Heart left ventricle (tissue), 13 donors: ENCODE results near the gene ALDOB.

Experiments used
- CTCF ChIP-seq, 12 donors: fragments of 200-600 bp; sonication (generic) in 4 of 12; IDR thresholded peaks; one replicate each; pipeline versions ENCODE4 v1.5.0 to v1.8.0; 2018 to 2022; ENCODE audit warnings: antibody characterized with exemption in 12 of 12, mild to moderate bottlenecking in 5 of 12
- POLR2A ChIP-seq, 2 donors: fragments of 450-650 bp; IDR thresholded peaks; one replicate each; pipeline ENCODE4 v1.6.1; 2017; ENCODE audit warnings: antibody characterized with exemption in 2 of 2, mild to moderate bottlenecking in 2 of 2, moderate library complexity in 2 of 2
- donor health status: ischemic (EF 13 %, LVEDD 7.1; RV severe dilation, severe dysfunction).
- donor health status: DM: no; HTN: yes; CAD: no.
- donor health status: DM: no; HTN: no; CAD: no.
- donor health status: ischemic (EF 25% LVEDD 6.9; RV normal size, moderate dysfunction).
- donor health status: ischemic (EF 25% LVEDD 5.7; RV mildly dilated, moderate dysfunction).
- donor health status: ischemic (EF 35%, LVEDD 5.7; RV mildly dilated, moderate dysfunction).
- donor health status: nonischemic (EF 11% LVEDD 7.7; RV severe dilation, severe dysfunction).
- donor health status: DM: yes; HTN: yes; CAD: no.
- donor health status: PGD.
- donor health status: ischemic (EF 29% LVEDD 5.4; RV normal size, mild dysfunction).
- donor health status: nonischemic (EF 23%, LVEDD 6.1; RV moderate dilation, normal function).

GRCh38 chr9:101469026-101469425 is 33.5 kb upstream of the ALDOB start:
- TF ChIP-seq POLR2A (IDR thresholded peaks at IDR 0.05) (no peak), CTCF (IDR thresholded peaks at IDR 0.05) (no peak)
